Esophagus squamous epithelium (tissue), 4 donors: ENCODE data around the gene TUT1.

Experiments used
- CTCF ChIP-seq, 6 experiments: fragments of 450-650 bp in 4 of 6; fragments of 200-600 bp in 2 of 6; sonication (generic) in 2 of 6; IDR thresholded peaks; one replicate each; pipeline ENCODE4 v1.5.1; 2016 to 2019; ENCODE audit warnings: antibody characterized with exemption in 6 of 6, mild to moderate bottlenecking in 4 of 6, moderate library complexity in 4 of 6
- POLR2A ChIP-seq, 4 donors: fragments of 450-650 bp; IDR thresholded peaks; one replicate each; pipeline ENCODE4 v1.6.1; 2017; ENCODE audit warnings: antibody characterized with exemption in 4 of 4, mild to moderate bottlenecking in 4 of 4, moderate library complexity in 3 of 4

GRCh38 chr11:62605902-62606301 lies 14.6 kb upstream of the TUT1 start:
- TF ChIP-seq CTCF (IDR thresholded peaks at IDR 0.05): no peak
- TF ChIP-seq POLR2A (IDR thresholded peaks at IDR 0.05): no peak
